ENCODE measurements around the gene LMF1.

LMF1 gene

GRCh38 chr16:939941-940340 lies 30.8 kb downstream of the LMF1 start:
- no peak for TF ChIP-seq EZH2phosphoT487 (IDR thresholded peaks at IDR 0.05; ENCODE audit: low read depth)
- TF ChIP-seq CTCF (IDR thresholded peaks at IDR 0.05; ENCODE audit: low read depth, low read length): no peak
- no peak overlapping the region for H3K9ac ChIP-seq (ENCODE audit: low read length)
- H3K9me3 ChIP-seq (ENCODE audit: insufficient read depth, low read length): peaks cover 4% of the 10 kb centered on the region; the same call in 1 of the 2 replicates
- H4K20me1 ChIP-seq (ENCODE audit: insufficient read depth, low read length): no peaks in the 10 kb centered on the region
- no peaks in the 10 kb centered on the region for H3K79me2 ChIP-seq (ENCODE audit: low read length)
- no peaks in the 10 kb centered on the region for H3K27me3 ChIP-seq (ENCODE audit: low read depth, low read length)
- no peaks in the 10 kb centered on the region for H3K4me1 ChIP-seq (ENCODE audit: low read length)
- no peak overlapping the region for H3K4me2 ChIP-seq (ENCODE audit: low read length)
- no peak overlapping the region for H2AFZ ChIP-seq (ENCODE audit: low read depth, low read length)
- no peaks in the 10 kb centered on the region for H3K36me3 ChIP-seq (replicated peaks; ENCODE audit: low read depth, low read length)
- H3K27ac ChIP-seq (ENCODE audit: low read length): no peak overlapping the region
- H3K4me3 ChIP-seq (ENCODE audit: low read length): no peak overlapping the region

- TF ChIP-seq EZH2phosphoT487 (IDR thresholded peaks at IDR 0.05; ENCODE audit: low read depth): no peak
- TF ChIP-seq CTCF (IDR thresholded peaks at IDR 0.05; ENCODE audit: low read depth, low read length): no peak
- H3K9ac ChIP-seq (ENCODE audit: low read length): no peak overlapping the region
- H3K27me3 ChIP-seq (ENCODE audit: low read depth, low read length): no peaks in the 10 kb centered on the region
- no peaks in the 10 kb centered on the region for H3K4me1 ChIP-seq (ENCODE audit: low read length)
- no peaks in the 10 kb centered on the region for H3K36me3 ChIP-seq (replicated peaks; ENCODE audit: low read depth, low read length)
- no peaks in the 10 kb centered on the region for H4K20me1 ChIP-seq (ENCODE audit: insufficient read depth, low read length)
- peaks cover 4% of the 10 kb centered on the region; the same call in 1 of the 2 replicates for H3K9me3 ChIP-seq (ENCODE audit: insufficient read depth, low read length)
- H3K79me2 ChIP-seq (ENCODE audit: low read length): no peaks in the 10 kb centered on the region
- no peak overlapping the region for H2AFZ ChIP-seq (ENCODE audit: low read depth, low read length)
- no peak overlapping the region for H3K4me3 ChIP-seq (ENCODE audit: low read length)
- no peak overlapping the region for H3K4me2 ChIP-seq (ENCODE audit: low read length)
- H3K27ac ChIP-seq (ENCODE audit: low read length): no peak overlapping the region
These were observed 31.5 kb downstream of the LMF1 start for GRCh38 chr16:939311-939710.

DNA sequence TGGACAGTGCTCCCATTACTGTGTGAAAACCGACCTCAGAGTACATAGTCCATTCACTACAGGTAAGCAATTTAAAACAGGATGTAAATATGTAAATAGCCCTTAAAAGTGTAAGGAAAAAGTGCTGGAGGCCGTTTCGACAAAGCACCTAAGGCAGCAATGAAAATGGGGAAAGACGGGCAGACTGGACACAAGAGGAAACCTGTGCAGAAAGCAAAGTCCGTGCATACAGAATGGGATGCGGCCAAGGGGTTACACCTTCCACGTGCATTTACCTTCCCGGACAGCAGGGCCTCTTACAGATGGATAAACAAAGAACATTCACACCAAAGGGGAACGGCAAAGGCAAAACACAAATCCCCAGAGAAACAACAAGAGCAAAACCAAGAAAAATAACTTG lies 32.0 kb downstream of the LMF1 start:
- Histone ChIP-seq H3K9ac (ENCODE audit: low read length) (no peak overlapping the region), H3K4me1 (ENCODE audit: low read length) (no peaks in the 10 kb centered on the region), H3K9me3 (ENCODE audit: insufficient read depth, low read length) (peaks cover 4% of the 10 kb centered on the region; the same call in 1 of the 2 replicates), H3K36me3 (replicated peaks; ENCODE audit: low read depth, low read length) (no peaks in the 10 kb centered on the region), H3K27me3 (ENCODE audit: low read depth, low read length) (no peaks in the 10 kb centered on the region), H4K20me1 (ENCODE audit: insufficient read depth, low read length) (no peaks in the 10 kb centered on the region), H2AFZ (ENCODE audit: low read depth, low read length) (no peak overlapping the region), H3K4me3 (ENCODE audit: low read length) (no peak overlapping the region), H3K27ac (ENCODE audit: low read length) (no peak overlapping the region), H3K79me2 (ENCODE audit: low read length) (no peaks in the 10 kb centered on the region), H3K4me2 (ENCODE audit: low read length) (no peak overlapping the region)
- TF ChIP-seq EZH2phosphoT487 (IDR thresholded peaks at IDR 0.05; ENCODE audit: low read depth) (no peak), CTCF (IDR thresholded peaks at IDR 0.05; ENCODE audit: low read depth, low read length) (no peak)

DNA sequence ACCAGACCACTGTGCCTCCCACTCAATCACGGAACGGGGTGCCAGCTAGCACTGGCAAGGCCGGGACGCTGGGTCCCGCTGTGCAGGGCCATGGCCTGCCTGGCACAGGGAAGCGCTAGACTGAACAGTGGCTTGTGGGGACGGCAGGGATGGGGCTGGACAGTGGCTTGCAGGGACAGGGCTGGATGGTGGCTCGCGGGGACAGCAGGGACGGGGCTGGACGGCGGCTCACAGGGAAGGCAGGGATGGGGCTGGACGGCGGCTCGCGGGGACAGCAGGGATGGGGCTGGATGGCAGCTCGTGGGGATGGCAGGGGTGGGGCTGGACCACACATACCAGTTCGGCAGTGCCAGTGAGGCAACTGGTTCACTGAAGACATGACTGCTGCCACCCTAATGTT lies 32.6 kb downstream of the LMF1 start:
- Histone ChIP-seq H3K4me1 (ENCODE audit: low read length) (no peaks in the 10 kb centered on the region), H3K4me3 (ENCODE audit: low read length) (no peak overlapping the region), H3K4me2 (ENCODE audit: low read length) (no peak overlapping the region), H2AFZ (ENCODE audit: low read depth, low read length) (no peak overlapping the region), H3K9ac (ENCODE audit: low read length) (no peak overlapping the region), H3K79me2 (ENCODE audit: low read length) (no peaks in the 10 kb centered on the region), H4K20me1 (ENCODE audit: insufficient read depth, low read length) (no peaks in the 10 kb centered on the region), H3K9me3 (ENCODE audit: insufficient read depth, low read length) (peaks cover 4% of the 10 kb centered on the region; the same call in 1 of the 2 replicates), H3K36me3 (replicated peaks; ENCODE audit: low read depth, low read length) (no peaks in the 10 kb centered on the region), H3K27ac (ENCODE audit: low read length) (no peak overlapping the region), H3K27me3 (ENCODE audit: low read depth, low read length) (no peaks in the 10 kb centered on the region)
- TF ChIP-seq EZH2phosphoT487 (IDR thresholded peaks at IDR 0.05; ENCODE audit: low read depth): no peak
- TF ChIP-seq CTCF (IDR thresholded peaks at IDR 0.05; ENCODE audit: low read depth, low read length): no peak
